ENCODE measurements around the gene POPDC3. TPM values are rescaled to one million over a fixed set of nuclear protein-coding genes. Genes with fewer than 3 reads are reported as not detected.

Gene POPDC3
- total RNA-seq, 1 experiment from 2014 or later, result 5.7 TPM

DNA sequence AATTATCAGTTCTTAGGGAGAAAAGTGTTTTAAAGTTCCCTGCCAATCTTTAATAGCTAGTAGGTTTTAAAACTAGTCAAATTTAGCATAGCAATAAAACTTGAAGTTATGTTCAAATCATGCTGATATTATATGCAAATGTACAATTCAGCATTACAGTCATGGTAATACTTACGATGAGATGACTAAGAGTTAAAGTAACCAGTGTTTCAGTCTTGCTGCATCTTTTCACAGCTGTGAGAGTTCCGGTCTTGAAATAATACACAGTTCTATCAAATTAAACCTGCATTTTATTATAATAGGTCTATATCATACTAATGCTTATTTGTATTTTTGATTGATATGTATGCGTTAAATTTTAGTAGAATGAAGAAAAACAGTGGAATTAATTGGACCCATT lies 26.1 kb downstream of the POPDC3 start:
- TF ChIP-seq, protein P1, sequence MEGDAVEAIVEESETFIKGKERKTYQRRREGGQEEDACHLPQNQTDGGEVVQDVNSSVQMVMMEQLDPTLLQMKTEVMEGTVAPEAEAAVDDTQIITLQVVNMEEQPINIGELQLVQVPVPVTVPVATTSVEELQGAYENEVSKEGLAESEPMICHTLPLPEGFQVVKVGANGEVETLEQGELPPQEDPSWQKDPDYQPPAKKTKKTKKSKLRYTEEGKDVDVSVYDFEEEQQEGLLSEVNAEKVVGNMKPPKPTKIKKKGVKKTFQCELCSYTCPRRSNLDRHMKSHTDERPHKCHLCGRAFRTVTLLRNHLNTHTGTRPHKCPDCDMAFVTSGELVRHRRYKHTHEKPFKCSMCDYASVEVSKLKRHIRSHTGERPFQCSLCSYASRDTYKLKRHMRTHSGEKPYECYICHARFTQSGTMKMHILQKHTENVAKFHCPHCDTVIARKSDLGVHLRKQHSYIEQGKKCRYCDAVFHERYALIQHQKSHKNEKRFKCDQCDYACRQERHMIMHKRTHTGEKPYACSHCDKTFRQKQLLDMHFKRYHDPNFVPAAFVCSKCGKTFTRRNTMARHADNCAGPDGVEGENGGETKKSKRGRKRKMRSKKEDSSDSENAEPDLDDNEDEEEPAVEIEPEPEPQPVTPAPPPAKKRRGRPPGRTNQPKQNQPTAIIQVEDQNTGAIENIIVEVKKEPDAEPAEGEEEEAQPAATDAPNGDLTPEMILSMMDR (conservative IDR thresholded peaks at IDR 0.05), result no peak
- no peak for DNase-seq
- Histone ChIP-seq H3K4ac (ENCODE audit: low read depth, low read length) (no peak overlapping the region), H3K18ac (ENCODE audit: insufficient read length, low read depth, low read length) (no peak overlapping the region), H3K56ac (ENCODE audit: insufficient read length, low read depth, low read length) (no peak overlapping the region), H3K27me3 (ENCODE audit: insufficient read depth, low read length) (no peaks in the 10 kb centered on the region), H4K5ac (ENCODE audit: insufficient read length, low read depth, low read length) (no peak overlapping the region), H2AK5ac (ENCODE audit: insufficient read length, low read length) (no peak overlapping the region), H3K79me2 (ENCODE audit: insufficient read depth, low read length) (no peaks in the 10 kb centered on the region), H3K9me3 (ENCODE audit: control insufficient read depth, low read depth, low read length) (no peaks in the 10 kb centered on the region), H2BK12ac (ENCODE audit: insufficient read length, low read depth, low read length) (no peak overlapping the region), H3K4me2 (ENCODE audit: insufficient read depth, insufficient read length, low read length) (no peak overlapping the region), H2BK5ac (ENCODE audit: insufficient read length, low read length) (no peak overlapping the region), H3K9ac (ENCODE audit: extremely low read depth, insufficient read length, low read length) (no peak overlapping the region), H2BK20ac (ENCODE audit: low read depth, low read length, poor library complexity, severe bottlenecking) (no peak overlapping the region), H2BK15ac (ENCODE audit: low read depth, low read length) (no peak overlapping the region), H4K20me1 (ENCODE audit: control insufficient read depth, insufficient read depth, insufficient read length) (no peaks in the 10 kb centered on the region), H3K27ac (ENCODE audit: insufficient read length, low read depth, low read length) (no peak overlapping the region), H2BK120ac (ENCODE audit: low read depth, low read length, poor library complexity, severe bottlenecking) (no peak overlapping the region), H3T11ph (ENCODE audit: low read length) (no peak overlapping the region), H3K14ac (ENCODE audit: insufficient read depth, low read length) (no peak overlapping the region), H3K23me2 (ENCODE audit: insufficient read length, low read depth, low read length, poor library complexity, severe bottlenecking) (no peaks in the 10 kb centered on the region), H4K8ac (replicated peaks; ENCODE audit: insufficient read length, low read depth, low read length) (no peak overlapping the region), H3K4me1 (ENCODE audit: insufficient read depth, low read length) (no peaks in the 10 kb centered on the region), H4K91ac (ENCODE audit: insufficient read length, low read depth, low read length) (no peak overlapping the region), H3K79me1 (ENCODE audit: insufficient read depth, low read depth, low read length, poor library complexity, severe bottlenecking) (no peaks in the 10 kb centered on the region), H2AFZ (ENCODE audit: low read length) (no peak overlapping the region), H3K23ac (ENCODE audit: insufficient read length, low read depth, low read length) (no peak overlapping the region)
- Mint-ChIP-seq H3K27ac (no peak overlapping the region), H3K4me3 (no peak overlapping the region), H3K36me3 (ENCODE audit: insufficient read depth in 1 of 3, low read depth in 3 of 3) (no peaks in the 10 kb centered on the region), H3K9me3 (no peaks in the 10 kb centered on the region), H3K27me3 (ENCODE audit: low read depth) (no peaks in the 10 kb centered on the region), H3K4me1 (no peaks in the 10 kb centered on the region)
- no CpG with 5 or more reads among the region's 3 CpGs for WGBS (ENCODE audit: extremely low coverage, insufficient read length, low lambda C conversion rate)
